NT2/D1 (cell line): ENCODE measurements around the gene FNBP1L.

Experiments used
- DNase-seq: peaks from one replicate; pipeline ENCODE4 v3.0.0-alpha.2; 2011; ENCODE audit warnings: low read depth, low spot score
- H3K27me3 ChIP-seq: 2 replicates; pipeline ENCODE4 v1.6.0; 2011; ENCODE audit warnings: mild to moderate bottlenecking; ENCODE audit not compliant: insufficient read length, insufficient read depth
- H3K36me3 ChIP-seq: 2 replicates; pipeline ENCODE4 v1.6.1; 2011; ENCODE audit warnings: mild to moderate bottlenecking, low read length, mixed read lengths; ENCODE audit not compliant: insufficient read depth, insufficient read length
- H3K4me1 ChIP-seq: 2 replicates; pipeline ENCODE4 v1.5.1; 2011; ENCODE audit not compliant: insufficient read depth, insufficient read length
- H3K4me3 ChIP-seq: 2 replicates; pipeline ENCODE4 v1.5.1; 2011; ENCODE audit warnings: low read depth; ENCODE audit not compliant: insufficient read length
- H3K9ac ChIP-seq: 2 replicates; pipeline ENCODE4 v1.6.0; 2011; ENCODE audit warnings: low read depth; ENCODE audit not compliant: insufficient read length
- H3K9me3 ChIP-seq: 2 replicates; pipeline ENCODE4 v1.5.1; 2011; ENCODE audit warnings: mild to moderate bottlenecking, low read length; ENCODE audit not compliant: insufficient read depth
- SUZ12 ChIP-seq: IDR thresholded peaks from 2 replicates; pipeline ENCODE4 v1.6.1; 2011; ENCODE audit not compliant: insufficient read length, insufficient read depth; ENCODE audit errors: extremely low read depth
- YY1 ChIP-seq: IDR thresholded peaks from 2 replicates; pipeline ENCODE4 v1.6.1; 2011; ENCODE audit not compliant: insufficient read length, insufficient read depth
- ZNF274 ChIP-seq: IDR thresholded peaks from 2 replicates; pipeline ENCODE4 v1.6.1; 2011; ENCODE audit warnings: mild to moderate bottlenecking, low read depth, low read length

FNBP1L gene

GRCh38 chr1:93436496-93436895 lies 11.4 kb upstream of the FNBP1L start:
- Histone ChIP-seq H3K36me3 (no peaks in the 10 kb centered on the region), H3K4me3 (no peak overlapping the region), H3K9me3 (peaks cover 29% of the 10 kb centered on the region), H3K4me1 (no peaks in the 10 kb centered on the region), H3K27me3 (no peaks in the 10 kb centered on the region), H3K9ac (no peak overlapping the region)
- DNase-seq, result no peak
- TF ChIP-seq YY1 (no peak), SUZ12 (no peak), ZNF274 (no peak)

GRCh38 chr1:93437976-93438605 lies 9.8 kb upstream of the FNBP1L start:
- no peak for DNase-seq
- Histone ChIP-seq H3K4me1 (no peaks in the 10 kb centered on the region), H3K9me3 (peaks cover 24% of the 10 kb centered on the region), H3K9ac (no peak overlapping the region), H3K27me3 (no peaks in the 10 kb centered on the region), H3K36me3 (no peaks in the 10 kb centered on the region), H3K4me3 (no peak overlapping the region)
- TF ChIP-seq YY1 (no peak), ZNF274 (no peak)

GRCh38 chr1:93438716-93439115 lies 9.2 kb upstream of the FNBP1L start:
- Histone ChIP-seq H3K4me3 (no peak overlapping the region), H3K36me3 (no peaks in the 10 kb centered on the region), H3K9ac (no peak overlapping the region), H3K4me1 (no peaks in the 10 kb centered on the region), H3K9me3 (peaks cover 18% of the 10 kb centered on the region), H3K27me3 (no peaks in the 10 kb centered on the region)
- no peak for TF ChIP-seq ZNF274
- no peak for TF ChIP-seq YY1
- no peak for TF ChIP-seq SUZ12
- DNase-seq, result no peak

- no peak overlapping the region for H3K9ac ChIP-seq
- H3K4me1 ChIP-seq, result no peaks in the 10 kb centered on the region
- DNase-seq, result no peak
- no peaks in the 10 kb centered on the region for H3K36me3 ChIP-seq
- peaks cover 3% of the 10 kb centered on the region; the same call in 1 of the 2 replicates for H3K9me3 ChIP-seq
- no peaks in the 10 kb centered on the region for H3K27me3 ChIP-seq
- TF ChIP-seq ZNF274, result no peak
- no peak overlapping the region for H3K4me3 ChIP-seq
These were observed 7.6 kb upstream of the FNBP1L start for GRCh38 chr1:93440272-93440671.

GRCh38 chr1:93440706-93441105 lies 7.2 kb upstream of the FNBP1L start:
- no peak for DNase-seq
- no peak overlapping the region for H3K9ac ChIP-seq
- H3K9me3 ChIP-seq, result no peaks in the 10 kb centered on the region
- H3K36me3 ChIP-seq, result no peaks in the 10 kb centered on the region
- no peaks in the 10 kb centered on the region for H3K27me3 ChIP-seq
- H3K4me3 ChIP-seq, result no peak overlapping the region
- H3K4me1 ChIP-seq, result no peaks in the 10 kb centered on the region
- TF ChIP-seq SUZ12, result no peak

- Histone ChIP-seq H3K36me3 (no peaks in the 10 kb centered on the region), H3K4me1 (peaks cover 1% of the 10 kb centered on the region), H3K9me3 (no peaks in the 10 kb centered on the region), H3K4me3 (no peak overlapping the region), H3K27me3 (no peaks in the 10 kb centered on the region), H3K9ac (no peak overlapping the region)
- TF ChIP-seq SUZ12 (no peak), ZNF274 (no peak), YY1 (no peak)
- DNase-seq, result no peak
These were observed 6.3 kb upstream of the FNBP1L start for GRCh38 chr1:93441589-93441988.

- no peak for DNase-seq
- no peaks in the 10 kb centered on the region for H3K9me3 ChIP-seq
- no peaks in the 10 kb centered on the region for H3K27me3 ChIP-seq
- no peak for TF ChIP-seq YY1
- no peak for TF ChIP-seq SUZ12
- no peak overlapping the region for H3K4me3 ChIP-seq
- no peak overlapping the region for H3K9ac ChIP-seq
- H3K4me1 ChIP-seq, result peaks cover 6% of the 10 kb centered on the region
- no peaks in the 10 kb centered on the region for H3K36me3 ChIP-seq
These were observed 5.8 kb upstream of the FNBP1L start for GRCh38 chr1:93442008-93442666.

- H3K9ac ChIP-seq, result no peak overlapping the region
- H3K4me3 ChIP-seq, result no peak overlapping the region
- no peaks in the 10 kb centered on the region for H3K27me3 ChIP-seq
- no peak for DNase-seq
- H3K9me3 ChIP-seq, result no peaks in the 10 kb centered on the region
- peaks cover 6% of the 10 kb centered on the region for H3K4me1 ChIP-seq
- no peaks in the 10 kb centered on the region for H3K36me3 ChIP-seq
- TF ChIP-seq YY1 (no peak), SUZ12 (no peak), ZNF274 (no peak)
These were observed 5.2 kb upstream of the FNBP1L start for GRCh38 chr1:93442741-93443140.
